ENCODE results near the gene LRG1. TPM values are rescaled to one million over a fixed set of nuclear protein-coding genes. Genes with fewer than 3 reads are reported as not detected.

Gene LRG1
- total RNA-seq, 4 donors from 2014 or later, result 0.56 to 2.7 (median 2.0) TPM; not detected in 1

DNA sequence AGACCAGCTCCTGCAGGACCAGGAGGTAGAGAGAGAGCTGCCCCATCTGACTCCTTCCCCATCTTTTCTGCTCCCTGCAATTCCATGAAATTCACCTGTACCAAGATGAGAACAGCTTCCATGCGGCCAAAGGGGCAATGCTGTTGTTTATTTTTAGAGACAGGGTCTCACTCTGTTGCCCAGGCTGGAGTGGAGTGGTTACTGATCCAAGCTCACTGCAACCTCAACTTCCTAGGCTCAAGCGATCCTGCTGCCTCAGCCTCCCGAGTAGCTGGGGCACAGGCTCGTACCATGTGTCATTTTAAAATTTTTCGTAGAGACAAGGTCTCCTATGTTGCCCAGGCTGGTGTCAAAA, 18.0 kb downstream of the LRG1 start:
- WGBS, 2 donors, result 83 to 92% methylated on average over 3 to 5 of the region's 5 CpGs
- H3K4me3 ChIP-seq (replicated peaks in 1 of 3), result no peak overlapping the region
- no peak overlapping the region for H3K27ac ChIP-seq
- DNase-seq, result no peak
- no peak for TF ChIP-seq POLR2A (IDR thresholded peaks at IDR 0.05)
- no peak for TF ChIP-seq CTCF (IDR thresholded peaks at IDR 0.05)
- H3K4me1 ChIP-seq, result no peaks in the 10 kb centered on the region
- H3K36me3 ChIP-seq, result no peaks in the 10 kb centered on the region
- no peaks in the 10 kb centered on the region for H3K9me3 ChIP-seq
- H3K27me3 ChIP-seq, result no peaks in the 10 kb centered on the region
- intact Hi-C loops (cut with DNase I), result loop anchor here (10.0 kb wide), 1 partner anchor 257 kb away; no protein-coding TSS in a partner anchor

- Histone ChIP-seq H3K36me3 (no peaks in the 10 kb centered on the region), H3K27me3 (no peaks in the 10 kb centered on the region), H3K9me3 (no peaks in the 10 kb centered on the region), H3K27ac (no peak overlapping the region), H3K4me3 (replicated peaks in 1 of 3) (no peak overlapping the region), H3K4me1 (no peaks in the 10 kb centered on the region)
- TF ChIP-seq POLR2A (IDR thresholded peaks at IDR 0.05), result no peak
- TF ChIP-seq CTCF (IDR thresholded peaks at IDR 0.05), result no peak
- 75 to 83% methylated on average over 11 of the region's 11 CpGs for WGBS, 2 donors
- intact Hi-C loops (cut with DNase I), result loop anchor here (10.0 kb wide), 1 partner anchor 257 kb away; no protein-coding TSS in a partner anchor
- no peak for DNase-seq
Measured at GRCh38 chr19:4521170-4521887, 18.5 kb downstream of the LRG1 start.

DNA sequence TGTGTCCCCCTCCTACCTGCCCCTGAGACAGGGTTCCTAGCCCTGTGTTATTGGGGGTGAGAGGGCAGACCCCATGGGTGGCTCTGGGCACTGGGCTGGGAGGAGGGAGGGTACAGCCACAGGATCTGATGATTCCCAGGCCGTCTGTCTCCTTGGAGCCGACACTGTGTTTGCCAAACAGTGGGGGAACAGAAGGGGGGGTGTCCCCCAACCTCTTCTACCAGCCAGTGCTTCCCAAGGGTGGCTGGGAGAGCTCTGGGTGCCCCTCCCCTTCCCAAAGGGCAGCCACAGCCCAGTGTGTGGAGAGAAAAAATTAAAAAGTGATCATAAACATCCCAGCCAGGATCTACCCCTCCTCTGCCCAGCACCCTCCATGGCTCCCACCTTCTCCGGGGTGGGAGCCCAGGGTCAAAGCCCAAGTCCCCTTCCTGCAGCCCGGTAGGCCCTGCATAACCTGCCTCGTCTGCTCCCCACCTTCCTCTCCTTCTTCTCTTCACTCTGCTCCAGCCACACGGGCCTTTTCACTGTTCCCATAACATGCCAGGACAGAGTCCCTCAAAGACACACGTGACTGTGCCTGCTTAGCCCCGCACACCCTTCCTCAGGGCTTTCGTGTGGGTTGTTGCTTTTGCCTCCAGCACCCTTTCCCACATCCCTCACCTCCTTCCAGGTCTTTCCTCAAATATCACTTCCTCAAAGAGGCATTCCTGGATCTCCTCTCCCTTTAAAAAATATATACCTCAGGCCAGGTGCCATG, 20.1 kb downstream of the LRG1 start:
- Histone ChIP-seq H3K9me3 (no peaks in the 10 kb centered on the region), H3K36me3 (no peaks in the 10 kb centered on the region), H3K27ac (no peak overlapping the region), H3K27me3 (no peaks in the 10 kb centered on the region), H3K4me1 (no peaks in the 10 kb centered on the region), H3K4me3 (replicated peaks in 1 of 3) (no peak overlapping the region)
- no peak for DNase-seq
- WGBS, 2 donors, result 64 to 82% methylated on average over 8 to 9 of the region's 9 CpGs
- intact Hi-C loops (cut with DNase I), result loop anchor here (10.0 kb wide), 1 partner anchor 255 kb away; no protein-coding TSS in a partner anchor
- no peak for TF ChIP-seq CTCF (IDR thresholded peaks at IDR 0.05)

- H3K4me3 ChIP-seq (replicated peaks in 1 of 3), result no peak overlapping the region
- H3K9me3 ChIP-seq, result no peaks in the 10 kb centered on the region
- H3K4me1 ChIP-seq, result no peaks in the 10 kb centered on the region
- H3K27me3 ChIP-seq, result no peaks in the 10 kb centered on the region
- no peaks in the 10 kb centered on the region for H3K36me3 ChIP-seq
- intact Hi-C loops (cut with DNase I), result no loop called here
- no peak for DNase-seq
- TF ChIP-seq POLR2A (IDR thresholded peaks at IDR 0.05), result no peak
- no peak for TF ChIP-seq CTCF (IDR thresholded peaks at IDR 0.05)
- 80 to 90% methylated on average over 3 to 6 of the region's 6 CpGs for WGBS, 2 donors
- no peak overlapping the region for H3K27ac ChIP-seq
Measured at GRCh38 chr19:4519172-4519496, 20.7 kb downstream of the LRG1 start.
